Left lung (tissue), 10 donors: ENCODE measurements around the gene ADAM23. TPM values are rescaled to one million over a fixed set of nuclear protein-coding genes. Genes with fewer than 3 reads are reported as not detected.

Experiments used
- ATAC-seq: fragments of 200-7000 bp; cut with Tn5 transposase; one replicate; pipeline ENCODE4 v1.9.1; 2020; ENCODE audit warnings: moderate library complexity
- DNase-seq, 4 donors: peaks; one replicate each; pipeline ENCODE4 v3.0.0-alpha.2; 2013 to 2020
- H3K27ac ChIP-seq, 2 donors: fragments of 200-600 bp; sonication (generic) in 1 of 2; one replicate each; pipeline versions ENCODE4 v1.5.0 to v1.8.0; 2020 to 2021
- H3K27me3 ChIP-seq, 2 donors: fragments of 200-600 bp; sonication (generic) in 1 of 2; one replicate each; pipeline versions ENCODE4 v1.5.0 to v1.8.0; 2020 to 2021
- H3K36me3 ChIP-seq, 2 donors: fragments of 200-600 bp; sonication (generic) in 1 of 2; one replicate each; pipeline versions ENCODE4 v1.5.0 to v1.8.0; 2020 to 2021
- H3K4me1 ChIP-seq, 2 donors: fragments of 200-600 bp; one replicate each; pipeline ENCODE4 v1.8.0; 2021
- H3K4me3 ChIP-seq, 2 donors: fragments of 200-600 bp; sonication (generic) in 1 of 2; one replicate each; pipeline versions ENCODE4 v1.5.0 to v1.8.0; 2020 to 2021; ENCODE audit warnings: mild to moderate bottlenecking in 1 of 2
- H3K9me3 ChIP-seq, 2 donors: fragments of 200-600 bp; sonication (generic) in 1 of 2; one replicate each; pipeline versions ENCODE4 v1.5.0 to v1.8.0; 2020 to 2021
- CTCF ChIP-seq, 2 donors: fragments of 200-600 bp; sonication (generic) in 1 of 2; IDR thresholded peaks; one replicate each; pipeline versions ENCODE4 v1.5.0 to v1.8.0; 2021; ENCODE audit warnings: antibody characterized with exemption in 2 of 2
- intact Hi-C, 2 donors: fragments of 100-400 bp; cut with DNase I; formaldehyde crosslinking; loops; one replicate each; pipeline versions ENCODE4 v1.11.2 to v1.14.2; 2022
- polyA plus RNA-seq, 6 donors: library from polyadenylated mRNA; unstranded; fragments of 120-200 nt; gene quantifications; one replicate each; pipeline ENCODE4 v1.2.1, GENCODE V29; 2013; ENCODE audit not compliant: insufficient read length in 6 of 6
- total RNA-seq, 2 donors: library from RNA; stranded (reverse); fragmentation: NEBNext Ultra II Directional; extraction: Animal tissue kit (Norgen Biotek cat#: 25700); gene quantifications; one replicate each; pipeline ENCODE4 v1.2.1, GENCODE V29; 2021
- donor health status: DM: no; HTN: yes; CAD: no.
- donor health status: DM: no; HTN: no; CAD: no.

Gene ADAM23
- total and polyA plus RNA-seq, 8 donors, result 2.2 to 7.9 (median 5.3) TPM

DNA sequence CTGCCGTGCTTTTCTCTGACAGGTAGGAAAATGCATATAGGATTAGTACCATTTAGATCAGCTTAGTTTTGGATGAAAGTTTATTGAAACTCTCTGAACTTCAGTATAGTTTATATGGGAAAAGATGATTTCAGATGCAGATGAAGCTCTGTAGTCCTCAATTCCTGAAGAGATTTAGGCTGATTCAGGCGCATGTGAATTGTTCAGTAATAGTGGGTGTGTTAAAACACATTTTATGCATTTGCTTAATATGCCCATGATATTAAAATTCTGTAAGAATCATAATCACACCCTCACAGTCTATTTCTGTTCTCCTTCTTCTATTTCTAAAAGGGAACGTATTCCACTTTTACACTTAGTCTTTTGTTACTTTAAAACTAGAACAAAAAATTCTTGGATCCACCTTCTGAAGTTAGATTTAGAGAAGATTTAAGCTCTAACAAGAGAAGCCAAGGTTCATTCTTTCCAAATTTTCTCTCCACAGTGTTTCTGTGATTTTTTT is 154.4 kb downstream of the ADAM23 start:
- intact Hi-C loops, result no loop called here
- TF ChIP-seq CTCF (IDR thresholded peaks at IDR 0.05), result no peak
- Histone ChIP-seq H3K4me1 (no peaks in the 10 kb centered on the region), H3K4me3 (no peak overlapping the region), H3K27me3 (no peaks in the 10 kb centered on the region), H3K9me3 (no peaks in the 10 kb centered on the region), H3K27ac (no peak overlapping the region), H3K36me3 (no peaks in the 10 kb centered on the region)
- no peak for ATAC-seq
- DNase-seq, result no peak

- H3K36me3 ChIP-seq, result no peaks in the 10 kb centered on the region
- ATAC-seq (no peak), DNase-seq (no peak)
- no peaks in the 10 kb centered on the region for H3K9me3 ChIP-seq
- no peak overlapping the region for H3K4me3 ChIP-seq
- intact Hi-C loops, result no loop called here
- no peaks in the 10 kb centered on the region for H3K27me3 ChIP-seq
- H3K4me1 ChIP-seq, result no peaks in the 10 kb centered on the region
- TF ChIP-seq CTCF (IDR thresholded peaks at IDR 0.05), result no peak
- H3K27ac ChIP-seq, result no peak overlapping the region
These were observed 159.9 kb downstream of the ADAM23 start for GRCh38 chr2:206603243-206603642.

DNA sequence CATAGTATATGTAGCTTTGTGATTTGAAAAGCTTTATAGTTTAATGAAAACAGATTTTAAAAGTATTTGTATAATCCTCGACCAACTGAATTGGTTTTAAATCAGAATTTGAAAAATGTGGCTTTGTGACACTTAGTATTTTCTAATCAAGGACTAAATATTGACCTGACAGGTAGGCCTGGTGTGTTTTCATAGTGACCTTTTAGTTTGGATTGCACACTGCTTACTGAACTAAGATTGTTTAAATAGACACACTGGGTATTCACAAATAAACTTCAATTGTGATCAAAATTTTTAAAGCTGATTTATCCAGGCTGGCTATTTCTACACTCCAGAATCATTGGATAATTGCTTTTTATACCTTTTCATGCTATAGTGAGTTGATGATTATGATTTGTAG is 167.1 kb downstream of the ADAM23 start:
- Histone ChIP-seq H3K27me3 (no peaks in the 10 kb centered on the region), H3K27ac (no peak overlapping the region), H3K4me3 (no peak overlapping the region), H3K9me3 (no peaks in the 10 kb centered on the region), H3K4me1 (no peaks in the 10 kb centered on the region), H3K36me3 (no peaks in the 10 kb centered on the region)
- intact Hi-C loops, result no loop called here
- no peak for ATAC-seq
- TF ChIP-seq CTCF (IDR thresholded peaks at IDR 0.05), result no peak
- no peak for DNase-seq

GRCh38 chr2:206611191-206611590 is 167.9 kb downstream of the ADAM23 start:
- H3K36me3 ChIP-seq, result no peaks in the 10 kb centered on the region
- no peaks in the 10 kb centered on the region for H3K4me1 ChIP-seq
- no peak overlapping the region for H3K4me3 ChIP-seq
- H3K27me3 ChIP-seq, result no peaks in the 10 kb centered on the region
- DNase-seq, result no peak
- no peak for ATAC-seq
- no peak for TF ChIP-seq CTCF (IDR thresholded peaks at IDR 0.05)
- no peaks in the 10 kb centered on the region for H3K9me3 ChIP-seq
- no peak overlapping the region for H3K27ac ChIP-seq
- intact Hi-C loops, result no loop called here

GRCh38 chr2:206611736-206612135 is 168.4 kb downstream of the ADAM23 start:
- DNase-seq (no peak), ATAC-seq (no peak)
- H3K9me3 ChIP-seq, result no peaks in the 10 kb centered on the region
- H3K27me3 ChIP-seq, result no peaks in the 10 kb centered on the region
- no peak overlapping the region for H3K4me3 ChIP-seq
- H3K36me3 ChIP-seq, result no peaks in the 10 kb centered on the region
- H3K27ac ChIP-seq, result no peak overlapping the region
- no peaks in the 10 kb centered on the region for H3K4me1 ChIP-seq
- intact Hi-C loops, result no loop called here
- TF ChIP-seq CTCF (IDR thresholded peaks at IDR 0.05), result no peak
